Bronchial epithelial cell (primary cell): ENCODE measurements around the gene JAZF1. TPM values are rescaled to one million over a fixed set of nuclear protein-coding genes. Genes with fewer than 3 reads are reported as not detected.
A peak's percentile ranks its signal among the peaks of the same experiment; 100 is the strongest.

Experiments used
- DNase-seq: peaks from one replicate; pipeline ENCODE4 v3.0.0-alpha.2; 2010; ENCODE audit warnings: low read depth
- FAIRE-seq: peaks from 2 replicates; lab custom pipeline; 2011; peaks lifted over from hg19 to GRCh38; lab: Jason Lieb, UNC
- H3K27me3 ChIP-seq: 2 replicates; pipeline ENCODE4 v1.5.1; 2011; ENCODE audit warnings: low read length; ENCODE audit not compliant: control insufficient read depth, insufficient read depth
- H3K36me3 ChIP-seq: 2 replicates; pipeline ENCODE4 v1.5.1; 2011; ENCODE audit warnings: low read length; ENCODE audit not compliant: control insufficient read depth, insufficient read depth
- H3K4me3 ChIP-seq: 2 replicates; pipeline ENCODE4 v1.5.1; 2011; ENCODE audit warnings: mild to moderate bottlenecking, low read depth, low read length, control low read depth
- CTCF ChIP-seq: IDR thresholded peaks from 2 replicates; pipeline ENCODE4 v1.5.1; 2011; ENCODE audit warnings: mild to moderate bottlenecking, moderate library complexity, low read length, control low read depth, inconsistent platforms; ENCODE audit not compliant: insufficient read depth, severe bottlenecking
- total RNA-seq: library from RNA; depleted of rRNA; stranded (reverse); fragments of >200 nt; gene quantifications from 2 replicates; pipeline ENCODE4 v1.2.1, GENCODE V29; 2014

Gene JAZF1
- total RNA-seq, 1 donor from 2014 or later: 1.1 TPM

- no peaks in the 10 kb centered on the region for H3K27me3 ChIP-seq
- DNase-seq: peak; percentile 30
- no peak overlapping the region for H3K4me3 ChIP-seq
- H3K36me3 ChIP-seq: no peaks in the 10 kb centered on the region
- no peak for TF ChIP-seq CTCF
- FAIRE-seq: peak; percentile 97
Measured at GRCh38 chr7:27868131-27868550, 312.5 kb downstream of the JAZF1 start.

GRCh38 chr7:27866828-27867672, 313.5 kb downstream of the JAZF1 start:
- no peak overlapping the region for H3K4me3 ChIP-seq
- TF ChIP-seq CTCF: no peak
- no peaks in the 10 kb centered on the region for H3K36me3 ChIP-seq
- no peaks in the 10 kb centered on the region for H3K27me3 ChIP-seq
- DNase-seq: no peak
- no peak for FAIRE-seq

- DNase-seq (no peak), FAIRE-seq (no peak)
- TF ChIP-seq CTCF: no peak
- Histone ChIP-seq H3K36me3 (no peaks in the 10 kb centered on the region), H3K27me3 (no peaks in the 10 kb centered on the region), H3K4me3 (no peak overlapping the region)
Measured at GRCh38 chr7:27866256-27866655, 314.3 kb downstream of the JAZF1 start.

- FAIRE-seq (no peak), DNase-seq (no peak)
- no peak for TF ChIP-seq CTCF
- Histone ChIP-seq H3K4me3 (no peak overlapping the region), H3K36me3 (no peaks in the 10 kb centered on the region), H3K27me3 (no peaks in the 10 kb centered on the region)
Measured at GRCh38 chr7:27863880-27864279, 316.7 kb downstream of the JAZF1 start.

GRCh38 chr7:27861747-27862146, 318.8 kb downstream of the JAZF1 start:
- H3K27me3 ChIP-seq: no peaks in the 10 kb centered on the region
- no peak for DNase-seq
- no peak for TF ChIP-seq CTCF
- FAIRE-seq: no peak
- no peak overlapping the region for H3K4me3 ChIP-seq
- no peaks in the 10 kb centered on the region for H3K36me3 ChIP-seq
